ENCODE measurements around the gene ZNF444.

Gene ZNF444

DNA sequence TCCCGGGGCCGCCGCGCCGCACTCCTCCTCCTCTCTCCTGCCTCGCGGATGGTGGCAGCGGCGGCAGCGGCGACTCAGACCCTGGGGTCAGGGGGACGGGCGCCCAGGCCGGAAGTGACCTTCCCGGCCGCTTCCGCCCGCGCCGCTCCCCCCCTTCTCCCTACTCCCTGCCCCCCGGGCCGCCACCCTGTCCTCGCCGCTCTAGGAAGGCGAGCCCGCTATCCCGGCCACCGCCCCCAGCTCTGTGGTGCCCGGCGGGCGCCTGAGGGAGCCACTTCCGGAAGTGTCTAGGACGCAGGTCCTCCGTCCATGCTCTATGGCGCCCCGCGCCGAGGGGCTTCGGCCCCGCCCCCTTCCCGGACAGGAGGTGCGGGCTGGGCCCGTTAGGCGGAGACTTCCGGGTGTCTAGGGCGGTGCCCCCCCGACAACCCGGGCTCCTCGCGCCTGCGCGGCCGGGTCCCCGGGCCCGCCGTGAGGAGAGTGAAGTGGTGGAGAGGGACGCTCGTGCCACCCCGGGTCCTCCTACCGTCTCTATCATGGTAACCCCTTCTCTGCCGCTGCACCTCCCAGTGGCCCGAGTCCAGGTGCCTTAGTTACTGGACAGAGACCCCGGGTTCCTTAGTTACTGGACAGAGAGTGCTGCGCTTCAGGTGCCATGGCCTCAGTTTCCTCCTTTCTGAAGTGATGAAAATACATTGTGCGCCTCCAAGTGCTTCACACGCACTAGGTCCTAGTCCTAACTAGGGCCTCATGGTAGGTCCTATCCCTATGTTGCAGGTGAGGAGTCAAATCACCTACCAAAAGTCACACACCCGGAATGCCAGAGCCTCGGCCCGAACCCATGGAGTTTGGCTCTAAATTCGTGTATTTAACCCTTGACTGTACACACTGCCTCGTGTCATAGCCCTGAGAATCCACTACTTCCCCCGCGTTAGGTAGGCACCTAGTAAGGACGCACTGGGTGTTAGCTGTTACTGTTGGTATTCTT lies 19.6 kb upstream of the ZNF444 start, which contains the start of gene ZNF787:
TSS of gene ZNF787 (minus strand) at position 116 of the 988 bp plus-strand sequence. CDS start 18,078 bp downstream, outside the sequence.
- DNase-seq (ENCODE audit: low spot score), result peak; percentile 98

GRCh38 chr19:56123266-56123891 lies 17.7 kb upstream of the ZNF444 start:
- DNase-seq (ENCODE audit: low spot score), result no peak

- no peak for DNase-seq (ENCODE audit: low spot score)
Observed at GRCh38 chr19:56124578-56124977, 16.5 kb upstream of the ZNF444 start.

DNA sequence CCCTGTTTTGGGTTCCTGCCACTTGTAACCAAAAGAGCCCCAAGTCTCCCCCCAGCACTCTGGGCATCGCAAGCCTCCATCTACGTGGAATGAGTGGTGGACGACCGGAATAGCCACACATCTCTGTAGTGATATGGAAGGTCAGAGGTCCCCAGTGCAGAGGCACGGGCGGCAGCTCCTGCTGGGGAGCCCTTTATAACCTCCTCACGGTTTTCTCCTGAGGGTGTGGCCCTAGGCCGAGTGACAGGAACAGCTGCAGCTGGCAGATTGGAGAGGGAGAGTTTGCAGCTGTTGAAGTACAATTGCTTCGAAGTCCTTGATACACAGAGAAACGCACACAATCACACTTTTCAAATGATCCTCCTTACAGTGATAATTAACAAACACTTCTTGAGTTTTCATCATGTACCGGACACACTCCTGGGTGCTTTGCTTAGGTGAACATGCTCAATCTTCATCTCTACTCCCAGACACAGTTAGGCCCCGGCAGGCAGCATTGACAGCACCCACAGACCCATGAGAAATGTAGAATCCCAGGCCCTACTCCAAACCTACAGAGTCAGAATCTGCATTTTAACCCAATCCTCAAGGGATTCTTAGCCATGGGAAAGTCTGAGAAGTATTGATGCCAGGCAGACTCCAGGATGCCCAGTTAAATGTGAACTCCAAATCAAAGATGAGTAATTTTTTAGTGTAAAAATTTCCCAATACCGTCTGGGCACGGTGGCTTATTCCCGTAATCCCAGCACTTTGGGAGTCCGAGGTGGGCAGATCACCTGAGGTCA lies 15.1 kb upstream of the ZNF444 start:
- no peak for DNase-seq (ENCODE audit: low spot score)

DNA sequence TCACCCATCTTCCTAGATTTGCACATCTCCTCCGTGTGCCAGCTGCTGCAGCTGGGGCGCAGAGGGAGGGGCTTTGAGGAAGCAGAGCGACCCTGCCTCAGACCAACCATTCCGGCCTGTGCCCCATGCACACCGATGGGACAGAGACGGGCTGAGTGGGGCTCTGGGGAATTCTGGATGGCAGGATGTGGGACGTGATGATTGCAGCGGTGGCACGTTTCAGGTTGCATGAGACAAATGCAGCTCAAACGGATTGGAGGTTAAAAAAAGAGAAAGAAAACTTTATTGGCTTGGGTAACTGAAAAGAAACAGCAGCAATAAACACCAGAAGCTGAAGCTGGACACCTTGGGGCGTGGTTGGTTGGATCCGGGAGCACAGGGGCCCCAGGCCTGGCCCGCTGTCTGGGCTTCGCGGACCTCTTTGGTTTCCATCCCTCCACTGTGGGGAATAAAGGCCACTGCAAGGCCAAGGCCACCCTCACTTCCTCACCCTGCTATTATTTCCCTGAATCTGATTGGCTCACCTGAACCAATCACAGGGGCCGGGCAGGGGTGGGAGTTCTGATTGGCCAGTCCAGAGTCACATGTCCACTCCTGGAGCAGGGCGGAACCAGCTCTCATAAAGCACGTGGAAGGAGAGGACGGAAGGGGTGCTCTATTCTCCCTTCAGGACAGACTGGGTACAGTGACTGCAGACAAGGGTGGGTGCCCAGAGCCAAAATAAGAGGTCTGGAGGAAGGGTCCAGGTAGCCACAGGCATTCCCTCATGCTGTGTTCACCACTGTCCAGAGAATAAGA lies 13.9 kb upstream of the ZNF444 start:
- DNase-seq (ENCODE audit: low spot score), result no peak

DNA sequence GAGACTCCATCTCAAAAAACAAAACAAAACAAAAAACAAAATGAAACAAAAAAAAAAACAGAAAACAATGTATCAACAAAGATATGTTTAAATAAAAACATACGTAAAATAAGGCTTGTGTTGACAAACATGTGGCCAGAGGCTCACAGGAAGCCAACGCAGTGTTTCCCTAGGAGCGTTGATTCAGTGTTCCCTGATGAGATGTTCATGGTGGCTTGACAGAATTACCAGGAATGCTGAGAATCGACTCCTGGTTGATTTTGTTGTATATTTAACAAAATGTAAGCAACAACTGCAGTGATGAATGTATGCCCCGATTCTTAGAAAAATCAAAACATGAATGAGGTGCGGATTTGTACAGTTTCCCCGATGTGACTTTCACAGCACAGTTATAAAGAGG lies 11.1 kb upstream of the ZNF444 start:
- no peak for DNase-seq (ENCODE audit: low spot score)

DNA sequence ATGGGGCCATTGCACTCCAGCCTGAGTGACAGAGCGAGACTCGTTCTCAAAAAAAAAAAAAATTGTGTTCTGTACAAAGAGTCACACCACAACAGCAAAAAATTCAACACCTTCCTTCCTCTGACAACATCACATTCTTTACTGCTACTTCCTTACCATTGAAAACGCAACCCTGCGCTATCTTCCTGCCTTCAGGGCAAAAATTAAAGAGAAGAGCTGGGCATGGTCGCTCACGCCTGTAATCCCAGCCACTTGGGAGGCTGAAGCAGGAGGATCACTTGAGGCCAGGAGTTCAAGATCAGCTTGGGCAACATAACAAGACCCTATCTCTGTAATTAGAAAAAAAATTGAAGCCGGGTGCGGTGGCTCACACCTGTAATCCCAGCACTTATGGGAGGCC lies 9.4 kb upstream of the ZNF444 start:
- DNase-seq (ENCODE audit: low spot score), result no peak

GRCh38 chr19:56132316-56132822 lies 8.7 kb upstream of the ZNF444 start:
- DNase-seq (ENCODE audit: low spot score), result no peak

DNA sequence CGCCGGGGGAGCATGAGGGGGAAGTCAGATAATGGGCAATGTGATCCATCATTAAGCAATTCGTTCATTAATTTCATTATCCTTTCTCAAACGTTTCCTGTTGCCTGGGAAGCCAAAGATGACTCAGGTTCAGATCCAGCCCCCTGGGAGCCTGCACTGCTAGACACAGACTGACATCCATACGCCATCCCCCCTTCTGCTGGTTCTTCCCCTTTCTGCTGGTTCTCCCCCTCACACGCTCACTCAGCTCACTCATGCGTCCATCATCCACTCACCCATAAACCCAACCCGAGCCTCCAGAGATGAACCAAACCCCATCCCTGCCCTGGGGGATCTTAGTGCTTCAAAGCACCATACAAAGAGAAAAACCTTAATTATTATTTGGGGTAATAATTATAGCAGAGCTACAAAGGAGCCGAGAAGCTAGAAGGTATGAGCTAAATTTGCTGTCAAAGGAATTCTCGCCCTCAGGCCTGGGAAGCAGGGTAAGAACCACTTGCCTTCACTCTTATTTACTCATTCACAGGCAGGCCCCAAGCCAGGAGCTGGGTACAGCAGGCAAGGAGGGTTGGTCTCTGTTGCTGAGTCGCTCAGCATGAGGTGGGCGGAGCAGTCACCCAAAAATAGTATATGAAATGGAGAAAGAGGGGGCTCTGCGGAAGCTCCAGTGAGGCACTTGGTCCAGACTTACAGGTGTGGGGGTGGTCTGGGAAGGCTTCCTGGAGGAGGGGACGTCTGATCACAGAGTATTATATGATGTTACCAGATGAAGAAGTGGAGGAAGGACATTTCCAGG lies 7.0 kb upstream of the ZNF444 start:
- DNase-seq (ENCODE audit: low spot score), result no peak

DNA sequence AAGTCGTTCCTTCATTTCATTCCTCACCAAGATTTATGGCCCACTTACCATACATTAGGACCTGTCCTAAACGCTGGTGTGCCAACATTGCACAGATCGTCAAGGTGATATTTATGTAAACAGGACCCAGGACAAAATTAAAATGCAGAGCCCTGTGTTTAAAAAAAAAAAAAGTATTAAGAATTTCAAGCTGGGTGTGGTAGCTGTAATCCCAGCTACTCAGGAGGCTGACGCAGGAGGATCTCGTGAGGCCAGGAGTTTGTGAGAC lies 6.5 kb upstream of the ZNF444 start:
- no peak for DNase-seq (ENCODE audit: low spot score)

- DNase-seq (ENCODE audit: low spot score), result no peak
Observed at GRCh38 chr19:56136362-56136761, 4.7 kb upstream of the ZNF444 start.

GRCh38 chr19:56137405-56137804 lies 3.7 kb upstream of the ZNF444 start:
- no peak for DNase-seq (ENCODE audit: low spot score)

DNA sequence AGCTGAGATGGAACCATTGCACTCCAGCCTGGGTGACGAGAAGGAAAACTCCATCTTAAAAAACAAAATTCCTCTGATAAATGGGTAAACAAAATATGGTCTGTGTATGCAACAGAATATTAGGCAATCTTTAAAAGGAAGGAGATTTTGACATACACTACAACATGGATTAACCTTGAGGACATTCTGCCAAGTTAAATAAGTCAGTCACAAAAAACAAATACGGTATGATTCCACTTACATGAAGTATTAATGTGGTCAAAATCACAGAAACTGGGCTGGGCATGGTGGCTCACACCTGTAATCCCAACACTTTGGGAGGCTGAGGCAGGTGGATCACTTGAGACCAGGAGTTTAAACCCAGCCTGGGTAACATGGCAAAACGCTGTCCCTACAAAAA lies 3.0 kb upstream of the ZNF444 start:
- DNase-seq (ENCODE audit: low spot score), result no peak

DNA sequence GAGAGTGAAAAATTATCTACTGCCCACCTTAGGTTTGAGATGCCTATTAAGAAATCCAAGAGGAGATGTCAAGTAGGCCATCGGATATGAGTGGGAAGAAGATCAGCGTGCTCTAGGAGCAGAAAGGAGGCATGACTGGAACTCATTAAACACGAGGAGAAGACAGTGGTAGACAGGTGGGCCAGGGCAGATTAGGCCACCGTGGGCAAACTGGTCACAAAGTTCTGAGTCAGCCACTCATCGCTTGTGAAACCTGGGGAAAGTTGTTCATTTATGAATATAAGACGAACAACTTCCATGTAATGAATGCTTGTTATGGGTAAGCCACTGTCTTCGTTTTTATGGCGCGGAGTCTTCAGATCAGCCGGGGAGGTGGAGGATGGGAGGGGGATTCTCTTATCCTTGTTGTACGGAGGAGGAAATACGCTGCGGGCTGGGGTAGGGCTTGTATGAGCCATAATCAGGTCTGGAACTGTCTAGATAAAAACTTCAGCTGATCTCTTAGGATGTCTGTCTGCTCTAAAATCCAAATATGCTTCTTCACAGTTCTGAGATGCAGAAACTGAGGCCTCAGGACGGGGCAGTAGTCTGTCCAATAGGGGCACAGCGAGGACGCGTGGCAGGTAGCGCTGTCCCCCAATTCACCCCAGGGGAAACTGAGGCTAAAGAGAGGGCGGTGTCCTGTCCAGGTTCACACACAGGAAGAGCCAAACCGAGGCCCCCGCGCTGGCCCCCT lies 1.1 kb upstream of the ZNF444 start:
- DNase-seq (ENCODE audit: low spot score), result no peak

GRCh38 chr19:56141417-56141993 lies 418 bp downstream of the ZNF444 start:
- DNase-seq (ENCODE audit: low spot score), result no peak

- no peak for DNase-seq (ENCODE audit: low spot score)
Observed at GRCh38 chr19:56142087-56142787, 1.1 kb downstream of the ZNF444 start.

GRCh38 chr19:56142897-56143434 lies 1.9 kb downstream of the ZNF444 start:
- no peak for DNase-seq (ENCODE audit: low spot score)

DNA sequence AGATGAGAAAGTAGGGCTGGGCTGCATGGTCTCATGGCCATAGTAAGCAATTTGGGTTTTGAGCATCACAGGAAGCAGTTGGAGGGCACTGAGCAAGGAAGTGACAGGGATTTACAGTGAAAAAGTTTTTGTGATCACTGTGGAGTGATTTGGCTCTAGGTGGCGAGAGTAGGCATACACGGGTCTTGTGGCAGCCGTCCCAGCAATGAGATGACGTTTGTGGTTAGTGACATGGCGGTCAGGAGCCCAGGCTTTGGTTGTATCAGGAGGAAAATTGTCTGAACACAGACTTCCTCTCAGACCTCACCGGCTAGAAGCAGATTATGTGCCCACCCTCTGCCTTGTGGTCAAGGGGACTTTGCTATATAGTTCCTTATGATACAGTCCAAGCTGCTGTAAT lies 3.3 kb downstream of the ZNF444 start:
- DNase-seq (ENCODE audit: low spot score), result no peak

GRCh38 chr19:56144831-56145230 lies 3.7 kb downstream of the ZNF444 start:
- DNase-seq (ENCODE audit: low spot score), result no peak

Data from putamen (tissue), 1 donor.